HepG2 (cell line): ENCODE data around the gene PCOLCE2. TPM values are rescaled to one million over a fixed set of nuclear protein-coding genes. Genes with fewer than 3 reads are reported as not detected.
A peak's percentile ranks its signal among the peaks of the same experiment; 100 is the strongest.

Experiments
- ATAC-seq: fragments of 200-7000 bp; cut with Tn5 transposase; 3 replicates; pipeline ENCODE4 v1.9.1; 2020; ENCODE audit warnings: mild to moderate bottlenecking, moderate library complexity
- BruUV-seq: library from RNA; stranded (reverse); fragments of 400-500 nt; replicated peaks from 2 replicates; lab custom pipeline; 2021; lab: Mats Ljungman, UMichigan
- CTCF ChIA-PET: fragments of 300-600 bp; formaldehyde crosslinking; extraction: SDS; loops from one replicate; lab custom pipeline; 2021; ENCODE audit warnings: low total read pairs, inconsistent platforms, low intra/inter-chr PET ratio; lab: Yijun Ruan, JAX
- POLR2A ChIA-PET: fragments of 350-600 bp; sonication (Branson Sonifier 250); formaldehyde crosslinking; loops from one replicate; lab custom pipeline; 2020; ENCODE audit warnings: antibody characterized with exemption, inconsistent platforms; lab: Yijun Ruan, JAX
- DNase-seq: peaks from one replicate; pipeline ENCODE4 v3.0.0-alpha.2; 2015; ENCODE audit warnings: low spot score
- FAIRE-seq: peaks from 3 replicates; lab custom pipeline; 2011; peaks lifted over from hg19 to GRCh38; lab: Jason Lieb, UNC
- H2AFZ ChIP-seq: one replicate; pipeline ENCODE4 v1.6.1; 2011; ENCODE audit warnings: low read length, inconsistent platforms
- H3K27ac ChIP-seq: fragments of 300-600 bp; 3 replicates; pipeline ENCODE4 v1.8.0; 2011; ENCODE audit warnings: mixed run types, mild to moderate bottlenecking, mixed read lengths, low read length, inconsistent platforms; ENCODE audit not compliant: insufficient read depth; ENCODE audit errors: extremely low read length
- H3K27me3 ChIP-seq, 2 experiments: fragments of 200-600 bp in 1 of 2; 2 replicates in 1 of 2; 3 replicates in 1 of 2; pipeline versions ENCODE4 v1.6.0 to v1.8.0; 2011; ENCODE audit warnings: low read length in 2 of 2, mild to moderate bottlenecking in 2 of 2, moderate library complexity in 2 of 2, inconsistent platforms in 1 of 2; ENCODE audit not compliant: insufficient read depth in 2 of 2, control insufficient read depth in 1 of 2
- H3K36me3 ChIP-seq, 2 experiments: fragments of 200-600 bp in 1 of 2; replicated peaks in 1 of 2; 2 replicates in 1 of 2; 3 replicates in 1 of 2; pipeline versions ENCODE4 v1.5.1 to v1.8.0; 2011; ENCODE audit warnings: low read length in 2 of 2, inconsistent platforms in 1 of 2; ENCODE audit not compliant: insufficient read depth in 2 of 2, control insufficient read depth in 1 of 2
- H3K4me1 ChIP-seq: 2 replicates; pipeline ENCODE4 v1.5.1; 2012; ENCODE audit warnings: low read length, inconsistent platforms; ENCODE audit not compliant: insufficient read depth
- H3K4me2 ChIP-seq: 2 replicates; pipeline ENCODE4 v1.6.0; 2011; ENCODE audit warnings: low read depth, low read length, inconsistent platforms
- H3K4me3 ChIP-seq, 3 experiments: fragments of 200-600 bp in 1 of 3; sonication (generic), shearing (Covaris generic) in 1 of 3; replicated peaks in 1 of 3; 2 replicates each; pipeline ENCODE4 v1.5.1; 2011 to 2016; ENCODE audit warnings: low read length in 3 of 3, inconsistent platforms in 2 of 3, low read depth in 2 of 3, mild to moderate bottlenecking in 2 of 3, control low read depth in 1 of 3, mixed read lengths in 1 of 3; ENCODE audit not compliant: insufficient read depth in 1 of 3
- H3K79me2 ChIP-seq: one replicate; pipeline ENCODE4 v1.6.1; 2011; ENCODE audit warnings: low read length, inconsistent platforms; ENCODE audit not compliant: insufficient read depth
- H3K9ac ChIP-seq: 2 replicates; pipeline ENCODE4 v1.6.0; 2011; ENCODE audit warnings: mild to moderate bottlenecking, low read depth, low read length, inconsistent platforms; ENCODE audit not compliant: insufficient read depth
- H3K9me3 ChIP-seq: 2 replicates; pipeline ENCODE4 v1.5.1; 2012; ENCODE audit warnings: mild to moderate bottlenecking, low read length
- H4K20me1 ChIP-seq: 2 replicates; pipeline ENCODE4 v1.6.0; 2011; ENCODE audit warnings: inconsistent platforms, mild to moderate bottlenecking, low read length, moderate library complexity; ENCODE audit not compliant: insufficient read depth
- KAT2B ChIP-seq: fragments of 150-350 bp; IDR thresholded peaks from 2 replicates; pipeline ENCODE4 v1.6.1; 2014; ENCODE audit warnings: low read depth, low read length, borderline replicate concordance
- MED8 ChIP-seq: sonication (generic); formaldehyde crosslinking; IDR thresholded peaks from 2 replicates; pipeline ENCODE4 v1.8.1; 2023; ENCODE audit warnings: mild to moderate bottlenecking, missing genetic modification reagents; ENCODE audit not compliant: insufficient replicate concordance
- RAD51 ChIP-seq: fragments of 450-650 bp; IDR thresholded peaks from 2 replicates; pipeline ENCODE4 v1.6.1; 2016; ENCODE audit warnings: borderline replicate concordance
- SALL1 ChIP-seq: sonication (generic); formaldehyde crosslinking; IDR thresholded peaks from 2 replicates; pipeline ENCODE4 v1.8.0; 2022; ENCODE audit warnings: mild to moderate bottlenecking, missing genetic modification reagents
- ZNF33B ChIP-seq: sonication (generic); formaldehyde crosslinking; IDR thresholded peaks from 2 replicates; pipeline ENCODE4 v1.5.1; 2020; ENCODE audit warnings: mild to moderate bottlenecking, missing genetic modification reagents
- ZNF652 ChIP-seq: IDR thresholded peaks from 2 replicates; pipeline ENCODE4 v1.6.1; 2016; ENCODE audit warnings: low read depth, borderline replicate concordance
- in situ Hi-C: cut with HindIII; loops from 2 replicates; pipeline ENCODE4 v1.10.0; 2017; ENCODE audit warnings: low pct_unique_long_range_greater_than_20kb; ENCODE audit not compliant: extremely low pct_ligation_motif_present
- intact Hi-C: fragments of 100-400 bp; cut with micrococcal nuclease; formaldehyde crosslinking; loops from one replicate; pipeline ENCODE4 v1.10.0; 2022; ENCODE audit not compliant: unreplicated experiment
- polyA plus RNA-seq, 8 experiments: library from polyadenylated mRNA; depleted of rRNA in 3 of 8; stranded (reverse) in 7 of 8; unstranded in 1 of 8; fragments of >200 nt; fragmentation: Illumina TruSeq in 4 of 8; extraction: Trizol in 4 of 8; gene quantifications; 2 replicates each; pipeline versions ENCODE4 v1.2.1 to v1.2.3, GENCODE V29; 2011 to 2016; ENCODE audit warnings: low read depth in 4 of 8, missing spikeins in 1 of 8, mixed read lengths in 1 of 8; ENCODE audit not compliant: insufficient read depth in 1 of 8
- total RNA-seq, 5 experiments: library from RNA; depleted of rRNA; stranded (reverse); fragments of >200 nt; fragmentation: Illumina TruSeq; extraction: Trizol; gene quantifications; 2 replicates each; pipeline ENCODE4 v1.2.3, GENCODE V29; 2016; ENCODE audit warnings: low read depth in 1 of 5
- TF ChIP-seq, protein P1 (sequence below): fragments of 450-650 bp; IDR thresholded peaks from 2 replicates; pipeline ENCODE4 v1.6.1; 2016
- TF ChIP-seq, protein P2 (sequence below), 2 experiments: sonication (generic) in 1 of 2; formaldehyde crosslinking in 1 of 2; IDR thresholded peaks; 2 replicates each; pipeline versions ENCODE4 v1.4.0 to v1.6.1; 2018 to 2020; ENCODE audit warnings: missing genetic modification reagents in 2 of 2, borderline replicate concordance in 1 of 2, low read depth in 1 of 2, mild to moderate bottlenecking in 1 of 2, missing biosample characterization in 1 of 2
- TF ChIP-seq, protein P3 (sequence below): sonication (generic); formaldehyde crosslinking; conservative IDR thresholded peaks from 2 replicates; pipeline ENCODE4 v1.8.1; 2023; ENCODE audit warnings: missing genetic modification reagents
- TF ChIP-seq, protein P4 (sequence below): sonication (generic); formaldehyde crosslinking; IDR thresholded peaks from 2 replicates; pipeline ENCODE4 v1.4.0; 2020; ENCODE audit warnings: mild to moderate bottlenecking, low read depth, missing genetic modification reagents
- TF ChIP-seq, protein P5 (sequence below): sonication (generic); formaldehyde crosslinking; IDR thresholded peaks from 2 replicates; pipeline ENCODE4 v1.8.1; 2023; ENCODE audit warnings: missing genetic modification reagents, mild to moderate bottlenecking, borderline replicate concordance
- TF ChIP-seq, protein P6 (sequence below): sonication (generic); formaldehyde crosslinking; IDR thresholded peaks from 2 replicates; pipeline ENCODE4 v1.5.0; 2020; ENCODE audit warnings: missing genetic modification reagents

PCOLCE2 gene
- total and polyA plus RNA-seq, 2 of the 13 experiments (the other 11 are each of a cell fraction or from before 2014, with no cell fraction given): 0.71 to 2.0 TPM

DNA sequence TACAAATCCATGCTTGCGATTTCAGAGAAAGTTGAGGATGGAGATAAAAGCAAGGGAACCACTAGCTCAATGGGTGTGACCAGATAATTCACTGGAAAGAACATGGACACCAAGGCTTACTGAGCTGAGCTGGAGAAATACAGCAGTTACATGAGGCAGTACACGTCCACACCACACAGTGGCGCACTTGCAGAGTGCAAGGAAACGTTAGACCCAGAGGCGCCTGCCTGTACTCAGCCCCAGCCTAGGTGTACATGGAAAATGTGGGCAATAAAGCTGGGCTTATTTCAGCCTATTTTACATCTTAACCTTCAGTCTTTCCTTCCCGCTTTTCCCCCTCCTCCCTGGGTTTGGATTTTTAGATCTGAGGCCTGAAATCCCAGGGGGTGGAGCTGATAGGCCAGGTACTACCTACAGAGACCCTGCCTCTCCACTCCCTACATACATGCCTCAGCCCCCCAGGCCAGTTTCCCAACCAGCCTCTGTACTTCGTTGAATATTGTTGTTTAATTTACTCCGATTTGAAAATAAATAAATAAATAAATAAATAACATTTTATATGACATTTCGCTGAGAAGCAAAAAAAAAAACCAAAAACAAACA lies 60.1 kb downstream of the PCOLCE2 start (continued):
- TF ChIP-seq, protein P1, sequence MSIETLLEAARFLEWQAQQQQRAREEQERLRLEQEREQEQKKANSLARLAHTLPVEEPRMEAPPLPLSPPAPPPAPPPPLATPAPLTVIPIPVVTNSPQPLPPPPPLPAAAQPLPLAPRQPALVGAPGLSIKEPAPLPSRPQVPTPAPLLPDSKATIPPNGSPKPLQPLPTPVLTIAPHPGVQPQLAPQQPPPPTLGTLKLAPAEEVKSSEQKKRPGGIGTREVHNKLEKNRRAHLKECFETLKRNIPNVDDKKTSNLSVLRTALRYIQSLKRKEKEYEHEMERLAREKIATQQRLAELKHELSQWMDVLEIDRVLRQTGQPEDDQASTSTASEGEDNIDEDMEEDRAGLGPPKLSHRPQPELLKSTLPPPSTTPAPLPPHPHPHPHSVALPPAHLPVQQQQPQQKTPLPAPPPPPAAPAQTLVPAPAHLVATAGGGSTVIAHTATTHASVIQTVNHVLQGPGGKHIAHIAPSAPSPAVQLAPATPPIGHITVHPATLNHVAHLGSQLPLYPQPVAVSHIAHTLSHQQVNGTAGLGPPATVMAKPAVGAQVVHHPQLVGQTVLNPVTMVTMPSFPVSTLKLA: no peak
- TF ChIP-seq ZNF652: peak; percentile 35; the same call in 1 of the 2 replicates
- TF ChIP-seq SALL1 (CRISPR knock-in tag): peak; percentile 83
- TF ChIP-seq, protein P2, sequence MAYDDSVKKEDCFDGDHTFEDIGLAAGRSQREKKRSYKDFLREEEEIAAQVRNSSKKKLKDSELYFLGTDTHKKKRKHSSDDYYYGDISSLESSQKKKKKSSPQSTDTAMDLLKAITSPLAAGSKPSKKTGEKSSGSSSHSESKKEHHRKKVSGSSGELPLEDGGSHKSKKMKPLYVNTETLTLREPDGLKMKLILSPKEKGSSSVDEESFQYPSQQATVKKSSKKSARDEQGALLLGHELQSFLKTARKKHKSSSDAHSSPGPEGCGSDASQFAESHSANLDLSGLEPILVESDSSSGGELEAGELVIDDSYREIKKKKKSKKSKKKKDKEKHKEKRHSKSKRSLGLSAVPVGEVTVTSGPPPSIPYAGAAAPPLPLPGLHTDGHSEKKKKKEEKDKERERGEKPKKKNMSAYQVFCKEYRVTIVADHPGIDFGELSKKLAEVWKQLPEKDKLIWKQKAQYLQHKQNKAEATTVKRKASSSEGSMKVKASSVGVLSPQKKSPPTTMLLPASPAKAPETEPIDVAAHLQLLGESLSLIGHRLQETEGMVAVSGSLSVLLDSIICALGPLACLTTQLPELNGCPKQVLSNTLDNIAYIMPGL (CRISPR knock-in tag; IDR thresholded peaks at IDR 0.05; ENCODE audit: borderline replicate concordance in 1 of 2, low read depth in 1 of 2): peak; percentile 59 to 64; a peak in 3 of 4 replicates
- no peak for TF ChIP-seq KAT2B

DNA sequence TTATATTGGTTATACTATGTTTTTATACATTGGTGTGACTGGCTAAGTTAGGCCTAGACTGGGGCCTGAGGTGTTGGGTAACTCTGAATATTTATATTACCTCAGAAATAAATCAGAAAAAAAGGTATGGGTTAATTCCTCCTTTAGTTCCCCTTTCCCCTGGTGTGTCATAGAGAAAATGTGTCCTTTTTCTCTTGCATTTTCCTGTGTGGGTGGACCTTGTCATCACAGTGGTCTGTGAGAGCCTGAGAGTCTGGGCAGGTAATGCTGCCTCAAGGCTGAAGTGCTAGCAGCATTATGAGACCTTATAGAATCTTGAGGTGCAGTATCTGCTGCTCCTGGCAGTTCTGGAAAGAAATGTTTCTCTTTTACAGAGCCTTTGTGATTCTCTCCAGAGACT lies 69.7 kb downstream of the PCOLCE2 start:
- in situ Hi-C loops: no loop called here
- no peaks in the 10 kb centered on the region for H4K20me1 ChIP-seq
- BruUV-seq: no TSS peak
- ATAC-seq (no peak), FAIRE-seq (no peak), DNase-seq (no peak)
- no peaks in the 10 kb centered on the region for H3K4me1 ChIP-seq
- no peak overlapping the region for H3K27ac ChIP-seq
- no peaks in the 10 kb centered on the region for H3K79me2 ChIP-seq
- POLR2A ChIA-PET: no interaction called here
- H3K4me2 ChIP-seq: no peak overlapping the region
- H3K9me3 ChIP-seq: no peaks in the 10 kb centered on the region
- H3K9ac ChIP-seq: no peak overlapping the region
- H3K36me3 ChIP-seq: no peaks in the 10 kb centered on the region
- no peak overlapping the region for H3K4me3 ChIP-seq
- peaks cover 0 to 6% of the 10 kb centered on the region in 2 experiments; a peak in 3 of 5 replicates for H3K27me3 ChIP-seq
- no peak overlapping the region for H2AFZ ChIP-seq
- TF ChIP-seq ZNF33B: no peak
- no peak for TF ChIP-seq RAD51
- TF ChIP-seq, protein P3, sequence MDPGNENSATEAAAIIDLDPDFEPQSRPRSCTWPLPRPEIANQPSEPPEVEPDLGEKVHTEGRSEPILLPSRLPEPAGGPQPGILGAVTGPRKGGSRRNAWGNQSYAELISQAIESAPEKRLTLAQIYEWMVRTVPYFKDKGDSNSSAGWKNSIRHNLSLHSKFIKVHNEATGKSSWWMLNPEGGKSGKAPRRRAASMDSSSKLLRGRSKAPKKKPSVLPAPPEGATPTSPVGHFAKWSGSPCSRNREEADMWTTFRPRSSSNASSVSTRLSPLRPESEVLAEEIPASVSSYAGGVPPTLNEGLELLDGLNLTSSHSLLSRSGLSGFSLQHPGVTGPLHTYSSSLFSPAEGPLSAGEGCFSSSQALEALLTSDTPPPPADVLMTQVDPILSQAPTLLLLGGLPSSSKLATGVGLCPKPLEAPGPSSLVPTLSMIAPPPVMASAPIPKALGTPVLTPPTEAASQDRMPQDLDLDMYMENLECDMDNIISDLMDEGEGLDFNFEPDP: no peak
- TF ChIP-seq, protein P4, sequence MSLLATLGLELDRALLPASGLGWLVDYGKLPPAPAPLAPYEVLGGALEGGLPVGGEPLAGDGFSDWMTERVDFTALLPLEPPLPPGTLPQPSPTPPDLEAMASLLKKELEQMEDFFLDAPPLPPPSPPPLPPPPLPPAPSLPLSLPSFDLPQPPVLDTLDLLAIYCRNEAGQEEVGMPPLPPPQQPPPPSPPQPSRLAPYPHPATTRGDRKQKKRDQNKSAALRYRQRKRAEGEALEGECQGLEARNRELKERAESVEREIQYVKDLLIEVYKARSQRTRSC (CRISPR knock-in tag): no peak
- TF ChIP-seq, protein P5, sequence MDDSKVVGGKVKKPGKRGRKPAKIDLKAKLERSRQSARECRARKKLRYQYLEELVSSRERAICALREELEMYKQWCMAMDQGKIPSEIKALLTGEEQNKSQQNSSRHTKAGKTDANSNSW (CRISPR knock-in tag): no peak
- TF ChIP-seq, protein P6, sequence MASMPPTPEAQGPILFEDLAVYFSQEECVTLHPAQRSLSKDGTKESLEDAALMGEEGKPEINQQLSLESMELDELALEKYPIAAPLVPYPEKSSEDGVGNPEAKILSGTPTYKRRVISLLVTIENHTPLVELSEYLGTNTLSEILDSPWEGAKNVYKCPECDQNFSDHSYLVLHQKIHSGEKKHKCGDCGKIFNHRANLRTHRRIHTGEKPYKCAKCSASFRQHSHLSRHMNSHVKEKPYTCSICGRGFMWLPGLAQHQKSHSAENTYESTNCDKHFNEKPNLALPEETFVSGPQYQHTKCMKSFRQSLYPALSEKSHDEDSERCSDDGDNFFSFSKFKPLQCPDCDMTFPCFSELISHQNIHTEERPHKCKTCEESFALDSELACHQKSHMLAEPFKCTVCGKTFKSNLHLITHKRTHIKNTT: no peak
- no peak for TF ChIP-seq MED8 (CRISPR knock-in tag)
- TF ChIP-seq, all 625 proteins: peak for 0
- CTCF ChIA-PET: no interaction called here
- intact Hi-C loops: no loop called here
